ENCODE measurements around the gene LAMA2. TPM values are rescaled to one million over a fixed set of nuclear protein-coding genes. Genes with fewer than 3 reads are reported as not detected.

LAMA2 gene
- total RNA-seq, 1 donor = 9.4 TPM

DNA sequence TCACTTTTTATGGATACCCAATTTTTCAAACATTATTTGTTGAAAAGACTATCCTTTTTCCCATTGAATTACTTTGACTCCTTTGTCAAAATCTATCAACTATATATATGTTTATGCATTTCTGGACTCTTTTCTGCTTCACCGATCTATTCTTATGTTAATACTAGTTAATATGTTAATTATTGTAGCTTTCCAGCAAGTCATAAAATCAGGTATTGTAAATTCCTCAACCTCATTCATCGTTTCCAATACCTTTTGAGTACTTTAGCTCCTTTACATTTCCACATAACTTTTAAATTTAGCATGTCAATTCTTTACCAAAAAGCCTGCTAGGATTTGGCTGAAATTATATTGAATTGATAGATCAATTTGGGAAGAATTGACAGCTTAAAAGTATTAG, 419.7 kb downstream of the LAMA2 start:
- TF ChIP-seq, protein P1, sequence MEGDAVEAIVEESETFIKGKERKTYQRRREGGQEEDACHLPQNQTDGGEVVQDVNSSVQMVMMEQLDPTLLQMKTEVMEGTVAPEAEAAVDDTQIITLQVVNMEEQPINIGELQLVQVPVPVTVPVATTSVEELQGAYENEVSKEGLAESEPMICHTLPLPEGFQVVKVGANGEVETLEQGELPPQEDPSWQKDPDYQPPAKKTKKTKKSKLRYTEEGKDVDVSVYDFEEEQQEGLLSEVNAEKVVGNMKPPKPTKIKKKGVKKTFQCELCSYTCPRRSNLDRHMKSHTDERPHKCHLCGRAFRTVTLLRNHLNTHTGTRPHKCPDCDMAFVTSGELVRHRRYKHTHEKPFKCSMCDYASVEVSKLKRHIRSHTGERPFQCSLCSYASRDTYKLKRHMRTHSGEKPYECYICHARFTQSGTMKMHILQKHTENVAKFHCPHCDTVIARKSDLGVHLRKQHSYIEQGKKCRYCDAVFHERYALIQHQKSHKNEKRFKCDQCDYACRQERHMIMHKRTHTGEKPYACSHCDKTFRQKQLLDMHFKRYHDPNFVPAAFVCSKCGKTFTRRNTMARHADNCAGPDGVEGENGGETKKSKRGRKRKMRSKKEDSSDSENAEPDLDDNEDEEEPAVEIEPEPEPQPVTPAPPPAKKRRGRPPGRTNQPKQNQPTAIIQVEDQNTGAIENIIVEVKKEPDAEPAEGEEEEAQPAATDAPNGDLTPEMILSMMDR (IDR thresholded peaks at IDR 0.05; ENCODE audit: extremely low read depth, low read depth, low read length) = no peak
- no peaks in the 10 kb centered on the region for H3K27me3 ChIP-seq (ENCODE audit: insufficient read depth, low read length)
- no peaks in the 10 kb centered on the region for H3K79me2 ChIP-seq (ENCODE audit: insufficient read depth, low read length)
- no peak overlapping the region for H2AFZ ChIP-seq (ENCODE audit: low read length)
- H4K20me1 ChIP-seq (ENCODE audit: insufficient read depth, low read length) = no peaks in the 10 kb centered on the region
- no peaks in the 10 kb centered on the region for H3K36me3 ChIP-seq (ENCODE audit: insufficient read depth, low read length)
- no peaks in the 10 kb centered on the region for H3K9me3 ChIP-seq (ENCODE audit: low read depth, low read length)
- H3K4me2 ChIP-seq (ENCODE audit: insufficient read depth, low read length) = no peak overlapping the region
- no peak overlapping the region for H3K4me3 ChIP-seq (ENCODE audit: insufficient read depth, low read length)
- H3K27ac ChIP-seq (ENCODE audit: low read depth, low read length) = no peak overlapping the region
- no peaks in the 10 kb centered on the region for H3K4me1 ChIP-seq (ENCODE audit: insufficient read depth, low read length)
- DNase-seq (ENCODE audit: insufficient read length, low spot score, missing footprints) = no peak

DNA sequence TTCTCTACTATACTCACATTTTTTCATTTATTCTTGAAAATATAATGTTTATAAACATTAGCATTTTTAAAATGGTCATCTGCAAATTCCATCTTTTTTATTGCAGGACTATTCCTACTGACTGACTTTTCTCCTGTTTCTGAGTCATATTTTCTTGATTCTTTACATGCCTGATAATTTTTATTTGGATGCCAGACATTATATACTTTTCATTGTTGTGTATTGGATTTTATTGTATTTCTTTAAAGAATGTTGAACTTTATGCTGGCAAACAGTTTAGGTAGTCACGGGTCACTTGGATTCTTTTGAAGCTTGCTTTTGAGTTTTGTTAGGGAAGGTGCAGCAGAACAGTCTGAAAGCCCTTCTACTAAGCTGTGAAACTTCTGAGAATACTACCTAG, 423.9 kb downstream of the LAMA2 start:
- Histone ChIP-seq H2AFZ (ENCODE audit: low read length) (no peak overlapping the region), H3K4me3 (ENCODE audit: insufficient read depth, low read length) (no peak overlapping the region), H4K20me1 (ENCODE audit: insufficient read depth, low read length) (no peaks in the 10 kb centered on the region), H3K79me2 (ENCODE audit: insufficient read depth, low read length) (no peaks in the 10 kb centered on the region), H3K4me2 (ENCODE audit: insufficient read depth, low read length) (no peak overlapping the region), H3K9me3 (ENCODE audit: low read depth, low read length) (no peaks in the 10 kb centered on the region), H3K36me3 (ENCODE audit: insufficient read depth, low read length) (no peaks in the 10 kb centered on the region), H3K27ac (ENCODE audit: low read depth, low read length) (no peak overlapping the region), H3K27me3 (ENCODE audit: insufficient read depth, low read length) (no peaks in the 10 kb centered on the region), H3K4me1 (ENCODE audit: insufficient read depth, low read length) (no peaks in the 10 kb centered on the region)
- TF ChIP-seq, protein P1 (IDR thresholded peaks at IDR 0.05; ENCODE audit: extremely low read depth, low read depth, low read length) = no peak
- no peak for DNase-seq (ENCODE audit: insufficient read length, low spot score, missing footprints)

DNA sequence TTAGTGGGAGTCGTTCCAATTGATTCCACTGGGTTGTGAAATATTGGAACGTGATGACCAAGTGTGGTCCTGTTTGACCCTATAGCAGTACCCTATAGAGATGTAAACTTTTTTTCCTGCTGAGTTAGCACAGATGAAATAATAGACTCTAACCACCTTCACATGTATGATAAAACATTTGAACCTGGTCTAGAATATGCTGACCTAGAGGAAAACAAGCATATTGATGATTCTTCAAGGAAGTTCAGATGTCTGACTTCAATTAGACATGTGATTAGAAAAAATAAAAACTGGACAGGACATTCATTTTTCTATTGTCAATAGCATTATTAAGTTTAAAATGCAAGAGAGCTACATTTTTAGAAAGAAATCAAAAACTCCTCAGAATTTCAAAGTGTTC, 424.9 kb downstream of the LAMA2 start:
- H3K27me3 ChIP-seq (ENCODE audit: insufficient read depth, low read length) = no peaks in the 10 kb centered on the region
- TF ChIP-seq, protein P1 (IDR thresholded peaks at IDR 0.05; ENCODE audit: extremely low read depth, low read depth, low read length) = no peak
- H3K79me2 ChIP-seq (ENCODE audit: insufficient read depth, low read length) = no peaks in the 10 kb centered on the region
- H3K9me3 ChIP-seq (ENCODE audit: low read depth, low read length) = no peaks in the 10 kb centered on the region
- no peak overlapping the region for H3K4me3 ChIP-seq (ENCODE audit: insufficient read depth, low read length)
- H2AFZ ChIP-seq (ENCODE audit: low read length) = no peak overlapping the region
- no peaks in the 10 kb centered on the region for H3K36me3 ChIP-seq (ENCODE audit: insufficient read depth, low read length)
- H3K4me2 ChIP-seq (ENCODE audit: insufficient read depth, low read length) = no peak overlapping the region
- H3K4me1 ChIP-seq (ENCODE audit: insufficient read depth, low read length) = peaks cover 2% of the 10 kb centered on the region
- H3K27ac ChIP-seq (ENCODE audit: low read depth, low read length) = no peak overlapping the region
- H4K20me1 ChIP-seq (ENCODE audit: insufficient read depth, low read length) = no peaks in the 10 kb centered on the region
- DNase-seq (ENCODE audit: insufficient read length, low spot score, missing footprints) = no peak

DNA sequence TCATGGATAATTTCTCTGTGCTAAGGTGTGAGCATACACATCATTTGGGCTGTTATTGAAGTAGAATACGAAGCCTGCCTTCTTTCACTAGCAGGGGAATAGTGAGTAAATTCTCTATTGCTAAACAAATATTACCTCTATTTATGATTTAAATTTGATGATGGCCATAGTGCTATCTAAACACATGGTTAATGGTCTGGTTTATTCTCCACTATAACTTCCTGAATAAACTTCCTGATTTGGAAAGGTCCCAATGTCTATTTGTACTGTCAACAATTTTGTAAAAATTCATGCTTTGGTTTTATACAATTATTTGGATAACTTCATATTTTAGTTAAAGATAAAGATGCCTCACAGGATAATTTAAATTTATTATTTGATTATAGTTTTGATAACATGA, 426.2 kb downstream of the LAMA2 start:
- no peaks in the 10 kb centered on the region for H3K27me3 ChIP-seq (ENCODE audit: insufficient read depth, low read length)
- no peak overlapping the region for H3K27ac ChIP-seq (ENCODE audit: low read depth, low read length)
- no peaks in the 10 kb centered on the region for H4K20me1 ChIP-seq (ENCODE audit: insufficient read depth, low read length)
- peaks cover 7% of the 10 kb centered on the region for H3K4me1 ChIP-seq (ENCODE audit: insufficient read depth, low read length)
- TF ChIP-seq, protein P1 (IDR thresholded peaks at IDR 0.05; ENCODE audit: extremely low read depth, low read depth, low read length) = no peak
- H3K9me3 ChIP-seq (ENCODE audit: low read depth, low read length) = no peaks in the 10 kb centered on the region
- H2AFZ ChIP-seq (ENCODE audit: low read length) = no peak overlapping the region
- H3K79me2 ChIP-seq (ENCODE audit: insufficient read depth, low read length) = no peaks in the 10 kb centered on the region
- DNase-seq (ENCODE audit: insufficient read length, low spot score, missing footprints) = no peak
- H3K36me3 ChIP-seq (ENCODE audit: insufficient read depth, low read length) = no peaks in the 10 kb centered on the region
- H3K4me3 ChIP-seq (ENCODE audit: insufficient read depth, low read length) = no peak overlapping the region
- H3K4me2 ChIP-seq (ENCODE audit: insufficient read depth, low read length) = no peak overlapping the region

Data from osteoblast (primary cell).